ENCODE measurements around the gene LDHB. TPM values are rescaled to one million over a fixed set of nuclear protein-coding genes. Genes with fewer than 3 reads are reported as not detected.

The LDHB gene
- total and polyA plus RNA-seq, 10 of the 15 experiments (the other 5 are each of a cell fraction or from before 2014, with no cell fraction given): 800 to 3,692 (median 1,366) TPM

- no peak for DNase-seq (ENCODE audit: low read depth, low spot score)
- no peak overlapping the region for H3K4me3 ChIP-seq
- H2AFZ ChIP-seq (ENCODE audit: control insufficient read depth, low read depth, low read length): no peak overlapping the region
- no peaks in the 10 kb centered on the region for H3K4me1 ChIP-seq (ENCODE audit: control insufficient read depth, insufficient read depth, low read length)
- no peak for TF ChIP-seq KAT2A (conservative IDR thresholded peaks at IDR 0.05; ENCODE audit: control insufficient read depth, low read depth, low read length)
- no peak for TF ChIP-seq TCF7 (IDR thresholded peaks at IDR 0.05; ENCODE audit: borderline replicate concordance)
- no peak for TF ChIP-seq MEF2B (IDR thresholded peaks at IDR 0.05; ENCODE audit: partially characterized antibody, poor library complexity, severe bottlenecking)
- in situ Hi-C loops (cut with MboI): loop anchor here (10.0 kb wide), 1 partner anchor 754 kb away; no protein-coding TSS in a partner anchor
- no peak overlapping the region for H3K4me2 ChIP-seq (ENCODE audit: control insufficient read depth, insufficient read depth)
- intact Hi-C loops (cut with micrococcal nuclease; ENCODE audit: unreplicated experiment): no loop called here
- no peaks in the 10 kb centered on the region for H3K9me3 ChIP-seq (replicated peaks; ENCODE audit: control insufficient read depth, insufficient read depth, low read length)
- POLR2A ChIA-PET: no interaction called here
- no peaks in the 10 kb centered on the region for H3K79me2 ChIP-seq (ENCODE audit: control insufficient read depth, insufficient read depth, low read length)
- SMC1A ChIA-PET (ENCODE audit: uncharacterized antibody, unreplicated experiment): no interaction called here
- no peaks in the 10 kb centered on the region for H3K36me3 ChIP-seq (ENCODE audit: control insufficient read depth in 2 of 2, insufficient read depth in 2 of 2, low read length in 1 of 2)
- no TSS peak for BruUV-seq (replicated peaks)
- no peak overlapping the region for H3K27ac ChIP-seq (ENCODE audit: control insufficient read depth, insufficient read depth)
- CTCF ChIA-PET: interaction anchor here (1.7 kb wide), 1 partner anchor 328 kb away, joined by 4 read pairs; no protein-coding TSS in a partner anchor
- WGBS (ENCODE audit: insufficient coverage, insufficient replicate concordance, low lambda C conversion rate, missing lambda C conversion rate): 41% methylated on average over 2 of the region's 2 CpGs
- no peak overlapping the region for H3K9ac ChIP-seq (ENCODE audit: control insufficient read depth, insufficient read depth, low read length)
- FAIRE-seq: no peak
- RAD21 ChIA-PET (ENCODE audit: unreplicated experiment): no interaction called here
- no peak for ATAC-seq
- H3K27me3 ChIP-seq (replicated peaks in 1 of 2; ENCODE audit: control insufficient read depth in 2 of 2, insufficient read depth in 2 of 2, low read length in 1 of 2): no peaks in the 10 kb centered on the region
- H4K20me1 ChIP-seq (ENCODE audit: control insufficient read depth, insufficient read depth): no peaks in the 10 kb centered on the region
These were observed 33.2 kb upstream of the LDHB start for GRCh38 chr12:21690704-21691368.

- ChIA-PET SMC1A (ENCODE audit: uncharacterized antibody, unreplicated experiment) (interaction anchor here (0.6 to 1.3 kb wide), 2 partner anchors 36 to 800 kb away, joined by 3 to 5 read pairs; no protein-coding TSS in a partner anchor), POLR2A (no interaction called here), CTCF (interaction anchor here (0.7 to 3.8 kb wide), 4 partner anchors 12 to 371 kb away, joined by 3 to 27 read pairs (median 3); no protein-coding TSS in a partner anchor), RAD21 (ENCODE audit: unreplicated experiment) (interaction anchor here (1.2 kb wide), 1 partner anchor 370 kb away, joined by 4 read pairs; no protein-coding TSS in a partner anchor)
- no peak for TF ChIP-seq IRF5 (IDR thresholded peaks at IDR 0.05; ENCODE audit: borderline replicate concordance)
- no peak for TF ChIP-seq SMAD5 (IDR thresholded peaks at IDR 0.05; ENCODE audit: low read depth)
- no peak for TF ChIP-seq MAX (IDR thresholded peaks at IDR 0.05; ENCODE audit: low read depth, low read length)
- no peak for TF ChIP-seq HDGF (IDR thresholded peaks at IDR 0.05)
- no peak for TF ChIP-seq NR2C2 (IDR thresholded peaks at IDR 0.05; ENCODE audit: borderline replicate concordance, control insufficient read depth, insufficient read length, low read depth)
- TF ChIP-seq SUPT20H (IDR thresholded peaks at IDR 0.05; ENCODE audit: borderline replicate concordance, control insufficient read depth, low read depth, low read length): no peak
- no peak for TF ChIP-seq CTCF (IDR thresholded peaks at IDR 0.05 in 2 of 3, conservative IDR thresholded peaks at IDR 0.05 in 1 of 3; ENCODE audit: control insufficient read depth in 2 of 3, extremely low read depth in 1 of 3, insufficient read depth in 1 of 3, low read depth in 3 of 3, low read length in 3 of 3)
- TF ChIP-seq BCL11A (IDR thresholded peaks at IDR 0.05; ENCODE audit: low read depth, low read length): no peak
- no peak for TF ChIP-seq TCF12 (IDR thresholded peaks at IDR 0.05; ENCODE audit: low read depth, low read length)
- TF ChIP-seq SMARCA5 (IDR thresholded peaks at IDR 0.05): no peak
- no TSS peak for BruUV-seq (replicated peaks)
- Histone ChIP-seq H3K36me3 (ENCODE audit: control insufficient read depth in 2 of 2, insufficient read depth in 2 of 2, low read length in 1 of 2) (no peaks in the 10 kb centered on the region), H4K20me1 (ENCODE audit: control insufficient read depth, insufficient read depth) (no peaks in the 10 kb centered on the region), H3K27me3 (replicated peaks in 1 of 2; ENCODE audit: control insufficient read depth in 2 of 2, insufficient read depth in 2 of 2, low read length in 1 of 2) (no peaks in the 10 kb centered on the region), H3K79me2 (ENCODE audit: control insufficient read depth, insufficient read depth, low read length) (no peaks in the 10 kb centered on the region), H3K9ac (ENCODE audit: control insufficient read depth, insufficient read depth, low read length) (no peak overlapping the region), H3K9me3 (replicated peaks; ENCODE audit: control insufficient read depth, insufficient read depth, low read length) (no peaks in the 10 kb centered on the region), H3K27ac (ENCODE audit: control insufficient read depth, insufficient read depth) (no peak overlapping the region), H3K4me1 (ENCODE audit: control insufficient read depth, insufficient read depth, low read length) (no peaks in the 10 kb centered on the region), H3K4me2 (ENCODE audit: control insufficient read depth, insufficient read depth) (no peak overlapping the region), H2AFZ (ENCODE audit: control insufficient read depth, low read depth, low read length) (no peak overlapping the region), H3K4me3 (no peak overlapping the region)
- in situ Hi-C loops (cut with MboI): loop anchor here (5.0 kb wide), 1 partner anchor 436 kb away; no protein-coding TSS in a partner anchor
- intact Hi-C loops (cut with micrococcal nuclease; ENCODE audit: unreplicated experiment): loop anchor here (10.0 kb wide), 1 partner anchor 738 kb away; no protein-coding TSS in a partner anchor
- no peak for DNase-seq (ENCODE audit: low read depth, low spot score)
- no peak for ATAC-seq
- FAIRE-seq: no peak
- 18% methylated on average over 3 of the region's 3 CpGs for WGBS (ENCODE audit: insufficient coverage, insufficient replicate concordance, low lambda C conversion rate, missing lambda C conversion rate)
These were observed 25.5 kb upstream of the LDHB start for GRCh38 chr12:21683115-21683514.
